Measurements from ENCODE around the gene ESPNL.
"Not testable (repeated sequence)": the region's sequence is repeated elsewhere in the genome, so short reads cannot be mapped to it uniquely, and the experiment has no call there.

ESPNL gene

GRCh38 chr2:238114331-238114841, 14.2 kb downstream of the ESPNL start:
- no peak for DNase-seq (ENCODE audit: low read depth in 2 of 2, low spot score in 1 of 2)

GRCh38 chr2:238114851-238115660, 14.9 kb downstream of the ESPNL start:
- no peak for DNase-seq (ENCODE audit: low read depth in 2 of 2, low spot score in 1 of 2)

GRCh38 chr2:238115709-238116108, 15.6 kb downstream of the ESPNL start:
- DNase-seq (ENCODE audit: low read depth in 2 of 2, low spot score in 1 of 2): not testable (repeated sequence)

GRCh38 chr2:238116298-238117198, 16.4 kb downstream of the ESPNL start:
- DNase-seq (ENCODE audit: low read depth in 2 of 2, low spot score in 1 of 2): no peak

GRCh38 chr2:238117199-238118154, 17.3 kb downstream of the ESPNL start:
- no peak for DNase-seq (ENCODE audit: low read depth in 2 of 2, low spot score in 1 of 2)

GRCh38 chr2:238119756-238120462, 19.8 kb downstream of the ESPNL start:
- no peak for DNase-seq (ENCODE audit: low read depth in 2 of 2, low spot score in 1 of 2)

- no peak for DNase-seq (ENCODE audit: low read depth in 2 of 2, low spot score in 1 of 2)
Measured at GRCh38 chr2:238120463-238121298, 20.5 kb downstream of the ESPNL start.

- no peak for DNase-seq (ENCODE audit: low read depth in 2 of 2, low spot score in 1 of 2)
Measured at GRCh38 chr2:238121511-238122286, 21.6 kb downstream of the ESPNL start.

- no peak for DNase-seq (ENCODE audit: low read depth in 2 of 2, low spot score in 1 of 2)
Measured at GRCh38 chr2:238122287-238123217, 22.4 kb downstream of the ESPNL start.

- no peak for DNase-seq (ENCODE audit: low read depth in 2 of 2, low spot score in 1 of 2)
Measured at GRCh38 chr2:238123218-238123971, 23.3 kb downstream of the ESPNL start.

GRCh38 chr2:238123991-238124470, 23.9 kb downstream of the ESPNL start:
- no peak for DNase-seq (ENCODE audit: low read depth in 2 of 2, low spot score in 1 of 2)

GRCh38 chr2:238124488-238125126, 24.5 kb downstream of the ESPNL start:
- DNase-seq (ENCODE audit: low read depth in 2 of 2, low spot score in 1 of 2): no peak

- DNase-seq (ENCODE audit: low read depth in 2 of 2, low spot score in 1 of 2): no peak
Measured at GRCh38 chr2:238125127-238125885, 25.2 kb downstream of the ESPNL start.

- DNase-seq (ENCODE audit: low read depth in 2 of 2, low spot score in 1 of 2): no peak
Measured at GRCh38 chr2:238126338-238126737, 26.2 kb downstream of the ESPNL start.

- no peak for DNase-seq (ENCODE audit: low read depth in 2 of 2, low spot score in 1 of 2)
Measured at GRCh38 chr2:238126775-238127164, 26.6 kb downstream of the ESPNL start.

Data from stimulated activated CD8-positive, alpha-beta memory T cell treated with anti-CD3 and anti-CD28 coated beads, Interleukin-4, amount 100 ng/mL, for 4 hours (primary cell).